K562 (cell line): ENCODE results near the gene NOBOX. TPM values are rescaled to one million over a fixed set of nuclear protein-coding genes. Genes with fewer than 3 reads are reported as not detected.

Experiments used
- CTCF ChIP-seq, 3 experiments: IDR thresholded peaks in 2 of 3; conservative IDR thresholded peaks in 1 of 3; 2 replicates each; pipeline ENCODE4 v1.5.1; 2011 to 2012; ENCODE audit warnings: low read length in 3 of 3, mild to moderate bottlenecking in 3 of 3, control low read depth in 2 of 3, improper control_type of control experiment in 1 of 3, inconsistent platforms in 1 of 3, low read depth in 1 of 3, mixed read lengths in 1 of 3, moderate library complexity in 1 of 3; ENCODE audit not compliant: insufficient read depth in 2 of 3
- NEUROD1 ChIP-seq: fragments of 150-350 bp; IDR thresholded peaks from 2 replicates; pipeline ENCODE4 v1.6.1; 2014; ENCODE audit warnings: borderline replicate concordance, low read length, low read depth; ENCODE audit not compliant: partially characterized antibody
- PHTF2 ChIP-seq: fragments of 250-450 bp; sonication (Bioruptor Pico); IDR thresholded peaks from 2 replicates; pipeline ENCODE4 v1.5.0; 2021; ENCODE audit warnings: mild to moderate bottlenecking
- RAD21 ChIP-seq, 2 experiments: fragments of 250-450 bp in 1 of 2; fragments of 450-650 bp in 1 of 2; sonication (Bioruptor Pico) in 1 of 2; formaldehyde crosslinking in 1 of 2; IDR thresholded peaks in 1 of 2; conservative IDR thresholded peaks in 1 of 2; 2 replicates each; pipeline versions ENCODE4 v1.4.0 to v1.8.0; 2020 to 2022; ENCODE audit warnings: mild to moderate bottlenecking in 2 of 2, moderate library complexity in 1 of 2
- SMC3 ChIP-seq: conservative IDR thresholded peaks from 2 replicates; pipeline ENCODE4 v1.6.1; 2011; ENCODE audit warnings: low read depth, low read length, improper control_type of control experiment; ENCODE audit not compliant: insufficient read depth
- TRIM28 ChIP-seq: fragments of 450-650 bp; IDR thresholded peaks from 2 replicates; pipeline ENCODE4 v1.6.1; 2017
- VEZF1 ChIP-seq: fragments of 200-800 bp; sonication (Bioruptor generic); IDR thresholded peaks from 2 replicates; pipeline ENCODE4 v1.6.1; 2017; ENCODE audit warnings: missing genetic modification characterization, missing compliant biosample characterization
- ZNF445 ChIP-seq: fragments of 250-450 bp; sonication (Bioruptor Pico); IDR thresholded peaks from 2 replicates; pipeline ENCODE4 v1.4.0; 2020; ENCODE audit warnings: low read depth, mild to moderate bottlenecking, moderate library complexity
- ZNF609 ChIP-seq: sonication (generic); formaldehyde crosslinking; IDR thresholded peaks from 2 replicates; pipeline ENCODE4 v1.8.1; 2023; ENCODE audit warnings: missing genetic modification reagents, mild to moderate bottlenecking, borderline replicate concordance
- polyA plus RNA-seq, 8 experiments: library from polyadenylated mRNA; depleted of rRNA in 4 of 8; stranded (reverse) in 5 of 8; unstranded in 3 of 8; fragments of >200 nt; fragmentation: Nextera tagmentation in 2 of 8; fragmentation: Illumina TruSeq in 1 of 8; extraction: Ambion mirVana in 2 of 8; extraction: Trizol in 1 of 8; gene quantifications; 2 replicates each; pipeline versions ENCODE4 v1.2.1 to v1.2.3, GENCODE V29; 2011 to 2014; ENCODE audit warnings: inconsistent platforms in 1 of 8, missing spikeins in 1 of 8
- total RNA-seq, 7 experiments: library from RNA; depleted of rRNA in 6 of 7; stranded (reverse); fragments of >200 nt in 6 of 7; fragmentation: Illumina TruSeq in 2 of 7; extraction: Trizol in 2 of 7; gene quantifications; 2 replicates each; pipeline versions ENCODE4 v1.2.1 to v1.2.3, GENCODE V29; 2011 to 2021; ENCODE audit warnings: low replicate concordance in 1 of 7

NOBOX gene
- total and polyA plus RNA-seq, 9 of the 15 experiments (the other 6 are each of a cell fraction or from before 2014, with no cell fraction given), result not detected

GRCh38 chr7:144437370-144438191, 34.1 kb upstream of the NOBOX start (continued):
- no peak for TF ChIP-seq ZNF609 (CRISPR knock-in tag)
- peak in 2 of 3 experiments; percentile 55 to 64; a peak in 4 of 6 replicates for TF ChIP-seq CTCF (IDR thresholded peaks at IDR 0.05 in 2 of 3, conservative IDR thresholded peaks at IDR 0.05 in 1 of 3; ENCODE audit: insufficient read depth in 2 of 3, low read depth in 1 of 3, low read length in 3 of 3)
- TF ChIP-seq RAD21 (CRISPR knock-in tag; conservative IDR thresholded peaks at IDR 0.05 in 1 of 2, IDR thresholded peaks at IDR 0.05 in 1 of 2), result peak; percentile 51 to 72
- TF ChIP-seq VEZF1 (CRISPR knock-in tag), result no peak
- peak; percentile 35; the same call in 1 of the 2 replicates for TF ChIP-seq SMC3
- TF ChIP-seq ZNF445 (CRISPR knock-in tag), result no peak
- no peak for TF ChIP-seq TRIM28
- TF ChIP-seq PHTF2 (CRISPR knock-in tag), result no peak
- no peak for TF ChIP-seq NEUROD1
